Measurements from ENCODE around the gene GEMIN2.
A peak's percentile ranks its signal among the peaks of the same experiment; 100 is the strongest.
"Not testable (repeated sequence)": the region's sequence is repeated elsewhere in the genome, so short reads cannot be mapped to it uniquely, and the experiment has no call there.

Gene GEMIN2

DNA sequence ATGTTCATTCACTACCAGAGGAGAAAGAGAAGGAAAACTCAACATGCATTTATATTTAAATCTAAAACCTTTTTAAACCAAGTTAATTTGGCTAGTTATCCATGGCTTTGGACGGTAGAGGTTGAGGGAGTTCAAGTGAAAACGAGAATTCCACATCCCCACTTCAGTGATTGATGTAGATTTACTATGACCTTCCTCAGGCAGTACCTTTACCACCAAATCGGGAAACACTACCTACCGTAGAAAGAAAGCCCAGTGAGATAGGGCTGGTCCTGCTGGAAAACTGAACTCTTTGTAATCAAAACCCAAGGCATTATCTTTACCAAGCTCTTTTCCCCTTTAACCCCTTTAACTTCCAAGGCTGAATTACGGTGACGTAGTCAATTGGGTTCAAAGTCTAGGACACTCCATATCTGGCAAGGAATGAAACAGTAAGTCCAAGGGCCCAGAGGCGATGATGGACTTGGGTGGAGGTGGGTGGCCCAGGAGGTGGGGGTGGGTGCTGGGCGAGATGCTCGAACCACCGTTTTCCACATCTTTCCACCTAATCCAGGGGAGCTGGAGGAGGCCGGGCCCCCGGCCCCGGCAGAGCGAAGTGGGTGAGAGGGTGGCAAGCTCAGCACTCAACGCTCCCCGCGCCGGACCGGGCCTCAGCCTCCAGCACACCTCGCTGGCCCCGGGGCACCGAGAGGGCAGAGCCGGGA lies 11.7 kb upstream of the GEMIN2 start:
- TF ChIP-seq, protein P1, sequence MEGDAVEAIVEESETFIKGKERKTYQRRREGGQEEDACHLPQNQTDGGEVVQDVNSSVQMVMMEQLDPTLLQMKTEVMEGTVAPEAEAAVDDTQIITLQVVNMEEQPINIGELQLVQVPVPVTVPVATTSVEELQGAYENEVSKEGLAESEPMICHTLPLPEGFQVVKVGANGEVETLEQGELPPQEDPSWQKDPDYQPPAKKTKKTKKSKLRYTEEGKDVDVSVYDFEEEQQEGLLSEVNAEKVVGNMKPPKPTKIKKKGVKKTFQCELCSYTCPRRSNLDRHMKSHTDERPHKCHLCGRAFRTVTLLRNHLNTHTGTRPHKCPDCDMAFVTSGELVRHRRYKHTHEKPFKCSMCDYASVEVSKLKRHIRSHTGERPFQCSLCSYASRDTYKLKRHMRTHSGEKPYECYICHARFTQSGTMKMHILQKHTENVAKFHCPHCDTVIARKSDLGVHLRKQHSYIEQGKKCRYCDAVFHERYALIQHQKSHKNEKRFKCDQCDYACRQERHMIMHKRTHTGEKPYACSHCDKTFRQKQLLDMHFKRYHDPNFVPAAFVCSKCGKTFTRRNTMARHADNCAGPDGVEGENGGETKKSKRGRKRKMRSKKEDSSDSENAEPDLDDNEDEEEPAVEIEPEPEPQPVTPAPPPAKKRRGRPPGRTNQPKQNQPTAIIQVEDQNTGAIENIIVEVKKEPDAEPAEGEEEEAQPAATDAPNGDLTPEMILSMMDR (IDR thresholded peaks at IDR 0.05; ENCODE audit: control insufficient read depth, insufficient read depth, low read depth, low read length, missing control alignments): no peak
- DNase-seq (ENCODE audit: low read depth): no peak

DNA sequence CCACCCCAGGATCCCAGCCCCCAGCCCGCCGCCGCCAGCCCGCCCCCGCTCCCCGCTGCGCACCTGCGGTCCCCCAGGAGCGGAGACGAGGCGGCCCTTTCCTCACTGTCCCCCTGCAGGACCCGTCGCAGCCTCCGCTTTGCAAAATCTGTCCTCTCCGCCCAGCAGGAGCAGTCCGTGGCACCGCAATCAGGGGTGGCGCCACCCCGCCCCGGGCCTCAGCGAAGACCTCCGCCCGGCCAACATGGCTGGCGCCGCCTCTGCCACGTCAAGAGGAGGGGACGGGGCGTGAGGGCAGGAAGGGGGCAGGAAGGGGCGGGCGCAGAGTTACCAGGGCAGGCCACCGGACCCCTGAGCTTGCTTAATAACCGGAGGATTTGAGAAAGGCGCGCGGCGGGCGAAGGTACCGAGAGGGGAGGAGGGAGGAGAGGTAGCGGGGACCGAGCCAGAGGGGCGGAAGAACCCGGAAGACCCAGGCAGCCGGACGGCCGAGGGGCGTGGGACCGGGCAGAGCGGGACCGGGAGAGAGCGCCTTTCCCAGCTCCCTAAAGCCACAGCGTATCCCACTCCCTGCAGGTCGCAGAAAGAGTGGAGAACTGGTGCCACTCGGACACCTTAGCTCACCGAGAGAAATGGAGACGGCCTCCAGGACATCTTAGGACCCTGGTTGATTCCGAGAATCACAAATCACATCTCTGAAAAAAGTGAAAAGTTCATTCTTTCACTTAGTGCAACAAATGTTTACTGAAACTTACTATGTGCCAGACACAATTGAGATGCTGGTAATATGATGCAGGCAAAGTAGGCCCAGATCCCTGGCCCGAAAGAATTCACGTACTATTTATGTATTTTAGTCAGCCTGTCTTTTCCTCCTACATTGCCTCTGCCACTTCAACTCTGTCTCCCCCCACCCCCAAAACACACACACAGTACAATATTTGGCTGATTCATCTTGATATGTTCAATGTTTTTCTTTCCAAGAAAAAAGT lies 10.9 kb upstream of the GEMIN2 start, which contains the start of gene SEC23A:
TSS of gene SEC23A (minus strand) at position 267 of the 989 bp plus-strand sequence. CDS start 7,117 bp downstream, outside the sequence.
- no peak for DNase-seq (ENCODE audit: low read depth)
- H3K4me3 ChIP-seq (ENCODE audit: control insufficient read depth, low read depth, low read length): peak within 1 kb of the TSS; percentile 58
- TF ChIP-seq, protein P1 (IDR thresholded peaks at IDR 0.05; ENCODE audit: control insufficient read depth, insufficient read depth, low read depth, low read length, missing control alignments): no peak

More for the DNA sequence above, 11.7 kb upstream of the GEMIN2 start:
- H3K4me3 ChIP-seq (ENCODE audit: control insufficient read depth, low read depth, low read length): peak overlapping the region; percentile 58

- peak overlapping the region; percentile 58 for H3K4me3 ChIP-seq (ENCODE audit: control insufficient read depth, low read depth, low read length)
Observed at GRCh38 chr14:39104078-39104801, 9.9 kb upstream of the GEMIN2 start.

DNA sequence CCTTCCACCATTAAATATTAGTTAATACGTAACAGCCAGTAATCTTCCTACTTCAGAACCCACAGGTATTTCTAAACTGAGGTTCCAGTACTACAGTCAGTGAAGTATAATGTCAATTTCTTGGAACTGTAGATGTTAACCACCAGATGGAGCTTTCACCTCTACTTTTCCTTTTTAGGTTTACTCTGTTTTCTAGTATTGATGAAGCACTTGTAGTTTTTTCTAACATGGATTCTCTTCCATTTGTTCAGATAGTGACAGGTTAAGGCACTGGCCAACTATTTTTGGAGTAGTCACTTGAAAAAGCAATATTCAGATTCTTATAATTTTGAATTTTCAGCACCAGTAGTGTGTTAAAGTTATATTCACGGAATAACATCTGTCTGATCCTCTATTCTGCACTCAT lies 6.5 kb upstream of the GEMIN2 start:
- H3K4me3 ChIP-seq (ENCODE audit: control insufficient read depth, low read depth, low read length): no peak overlapping the region
- TF ChIP-seq, protein P1 (IDR thresholded peaks at IDR 0.05; ENCODE audit: control insufficient read depth, insufficient read depth, low read depth, low read length, missing control alignments): peak; percentile 50
- no peak for DNase-seq (ENCODE audit: low read depth)

More at GRCh38 chr14:39104078-39104801, 9.9 kb upstream of the GEMIN2 start:
- DNase-seq (ENCODE audit: low read depth): not testable (repeated sequence)

DNA sequence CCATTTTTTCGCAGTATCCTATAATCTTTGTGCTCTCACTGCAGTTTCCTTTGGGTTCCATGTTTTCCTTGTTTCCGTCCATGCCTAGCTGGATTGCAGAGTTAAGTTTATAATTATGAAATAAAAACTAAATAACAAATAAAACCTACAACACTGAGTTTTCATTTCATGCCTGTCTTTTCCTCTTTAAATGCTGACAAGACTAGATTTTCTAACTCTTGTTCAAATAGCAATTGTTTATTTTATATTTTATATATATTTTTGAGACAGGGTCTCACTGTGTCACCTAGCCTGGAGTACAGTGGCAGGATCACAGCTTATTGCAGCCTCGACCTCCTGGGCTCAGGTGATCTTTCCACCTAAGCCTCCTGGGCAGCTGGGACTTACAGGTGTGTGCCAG lies 5.3 kb upstream of the GEMIN2 start:
- H3K4me3 ChIP-seq (ENCODE audit: control insufficient read depth, low read depth, low read length): no peak overlapping the region
- no peak for DNase-seq (ENCODE audit: low read depth)
- TF ChIP-seq, protein P1 (IDR thresholded peaks at IDR 0.05; ENCODE audit: control insufficient read depth, insufficient read depth, low read depth, low read length, missing control alignments): no peak

DNA sequence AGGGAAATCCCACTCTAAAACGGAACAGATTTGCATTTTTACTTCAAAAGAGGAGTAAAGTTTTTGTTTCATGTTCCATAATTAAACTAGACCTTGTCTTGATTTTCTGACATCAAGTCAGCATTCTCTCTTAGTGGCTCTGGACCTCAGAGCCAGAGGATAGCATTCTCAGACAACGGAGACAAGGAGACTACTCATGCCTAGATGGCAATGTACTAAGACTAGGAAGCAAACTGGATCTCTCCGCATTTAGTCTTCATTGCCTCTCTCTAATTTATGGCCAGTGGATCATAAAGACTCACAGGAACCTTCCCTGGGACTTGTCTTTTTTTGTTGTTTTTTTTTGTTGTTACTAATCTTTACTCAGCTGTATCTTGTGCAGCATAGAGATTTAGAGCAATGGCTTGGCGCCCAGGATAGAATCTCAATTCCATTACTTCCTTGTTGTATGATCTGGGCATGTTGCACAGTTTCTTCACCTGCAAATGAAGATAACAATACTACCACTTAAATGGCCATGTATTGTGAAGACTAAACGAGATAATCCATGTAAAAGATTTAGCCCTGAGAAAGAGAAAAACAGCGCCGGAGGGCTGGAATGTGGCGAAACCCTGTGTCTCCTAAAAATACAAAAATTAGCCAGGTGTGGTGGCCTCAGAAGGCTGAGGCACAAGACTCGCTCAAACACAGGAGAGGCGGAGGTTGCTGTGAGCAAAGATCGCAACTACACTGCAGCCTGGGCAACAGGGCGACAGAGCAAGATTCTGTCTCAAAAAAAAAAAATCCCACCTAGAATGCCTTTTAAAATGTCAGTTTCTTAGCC lies 4.0 kb upstream of the GEMIN2 start:
- TF ChIP-seq, protein P1 (IDR thresholded peaks at IDR 0.05; ENCODE audit: control insufficient read depth, insufficient read depth, low read depth, low read length, missing control alignments): no peak
- H3K4me3 ChIP-seq (ENCODE audit: control insufficient read depth, low read depth, low read length): no peak overlapping the region
- no peak for DNase-seq (ENCODE audit: low read depth)
